ENCODE measurements around the gene RWDD3. TPM values are rescaled to one million over a fixed set of nuclear protein-coding genes. Genes with fewer than 3 reads are reported as not detected.

RWDD3 gene
- total RNA-seq, 1 donor from 2014 or later: 8.9 TPM

Other genes with a start within 250 kb of the RWDD3 start
- 1.5 TPM for gene ALG14, start 161.3 kb upstream of the RWDD3 start, total RNA-seq
- gene TLCD4, start 116.9 kb upstream of the RWDD3 start, total RNA-seq: 9.1 TPM

All from temporal lobe (tissue), 1 donor.